ENCODE measurements around the gene ADAP1.

ADAP1 gene

GRCh38 chr7:892648-893593 lies 61.6 kb downstream of the ADAP1 start:
- DNase-seq = no peak

- no peak for DNase-seq
These were observed 62.7 kb downstream of the ADAP1 start for GRCh38 chr7:891805-892204.

- DNase-seq = no peak
These were observed 63.2 kb downstream of the ADAP1 start for GRCh38 chr7:891291-891690.

GRCh38 chr7:890868-891267 lies 63.6 kb downstream of the ADAP1 start:
- DNase-seq = no peak

GRCh38 chr7:889391-889790 lies 65.1 kb downstream of the ADAP1 start:
- DNase-seq = no peak

- DNase-seq = no peak
These were observed 65.5 kb downstream of the ADAP1 start for GRCh38 chr7:889025-889390.

- no peak for DNase-seq
These were observed 66.1 kb downstream of the ADAP1 start for GRCh38 chr7:888081-889024.

- no peak for DNase-seq
These were observed 67.0 kb downstream of the ADAP1 start for GRCh38 chr7:887488-887820.

- no peak for DNase-seq
These were observed 67.6 kb downstream of the ADAP1 start for GRCh38 chr7:886626-887487.

GRCh38 chr7:885893-886625 lies 68.4 kb downstream of the ADAP1 start:
- no peak for DNase-seq

- no peak for DNase-seq
These were observed 69.1 kb downstream of the ADAP1 start for GRCh38 chr7:885261-885892.

- DNase-seq = no peak
These were observed 70.1 kb downstream of the ADAP1 start for GRCh38 chr7:884191-885003.

- DNase-seq = no peak
These were observed 71.1 kb downstream of the ADAP1 start for GRCh38 chr7:883055-884021.

GRCh38 chr7:882336-883035 lies 72.0 kb downstream of the ADAP1 start:
- DNase-seq = no peak

GRCh38 chr7:881441-882234 lies 72.8 kb downstream of the ADAP1 start:
- no peak for DNase-seq

- no peak for DNase-seq
These were observed 74.0 kb downstream of the ADAP1 start for GRCh38 chr7:880450-880849.

GRCh38 chr7:879706-880105 lies 74.8 kb downstream of the ADAP1 start:
- DNase-seq = no peak

- DNase-seq = no peak
These were observed 75.4 kb downstream of the ADAP1 start for GRCh38 chr7:879093-879492.

Data from T-helper 2 cell (primary cell).